NCI-H1092 treated with DMSO at 0.1 percent for 48 hours (cell line): ENCODE results near the gene MYOM1.
"Not testable (repeated sequence)": the region's sequence is repeated elsewhere in the genome, so short reads cannot be mapped to it uniquely, and the experiment has no call there.

Source experiments
- DNase-seq: peaks from one replicate; lab custom pipeline; 2025; lab: John Stamatoyannopoulos, UW

Gene MYOM1

GRCh38 chr18:3057526-3057925 lies 162.2 kb downstream of the MYOM1 start:
- no peak for DNase-seq

DNA sequence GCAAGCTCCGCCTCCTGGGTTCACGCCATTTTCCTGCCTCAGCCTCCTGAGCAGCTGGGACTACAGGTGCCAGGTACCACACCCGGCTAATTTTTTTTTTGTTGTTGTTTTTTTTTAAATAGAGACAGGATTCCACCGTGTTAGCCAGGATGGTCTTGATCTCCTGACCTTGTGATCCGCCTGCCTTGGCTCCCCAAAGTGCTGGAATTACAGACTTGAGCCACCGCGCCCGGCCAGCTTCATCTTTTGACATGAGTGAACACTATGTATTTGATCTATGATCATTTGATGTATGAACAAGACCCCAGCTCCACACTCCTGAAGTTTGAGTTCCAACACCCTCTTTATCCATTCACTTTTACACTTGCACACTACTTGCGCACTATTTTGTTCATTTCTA lies 163.5 kb downstream of the MYOM1 start:
- DNase-seq, result no peak

GRCh38 chr18:3055816-3056215 lies 164.0 kb downstream of the MYOM1 start:
- no peak for DNase-seq

GRCh38 chr18:3055186-3055728 lies 164.5 kb downstream of the MYOM1 start:
- DNase-seq, result no peak

DNA sequence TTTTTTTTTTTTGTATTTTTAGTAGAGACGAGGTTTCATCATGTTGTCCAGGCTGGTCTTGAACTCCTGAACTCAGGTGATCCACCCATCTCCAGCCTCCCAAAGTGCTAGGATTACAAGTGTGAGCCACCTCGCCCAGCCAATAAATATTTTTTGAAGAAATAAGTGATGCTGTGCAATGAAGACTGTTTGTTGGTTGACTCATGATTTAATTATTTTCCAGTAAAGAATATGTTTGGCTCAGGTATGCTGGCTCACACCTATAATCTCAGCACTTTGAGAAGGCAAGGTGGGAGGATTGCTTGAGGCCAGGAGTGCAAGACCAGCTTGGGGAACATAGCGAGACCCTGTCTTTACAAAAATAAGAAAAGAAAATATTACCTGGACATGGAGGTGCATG lies 165.0 kb downstream of the MYOM1 start:
- no peak for DNase-seq

GRCh38 chr18:3054214-3054613 lies 165.6 kb downstream of the MYOM1 start:
- DNase-seq, result no peak

- DNase-seq, result no peak
Measured at GRCh38 chr18:3053081-3053480, 166.7 kb downstream of the MYOM1 start.

GRCh38 chr18:3052411-3052758 lies 167.4 kb downstream of the MYOM1 start:
- DNase-seq, result no peak

DNA sequence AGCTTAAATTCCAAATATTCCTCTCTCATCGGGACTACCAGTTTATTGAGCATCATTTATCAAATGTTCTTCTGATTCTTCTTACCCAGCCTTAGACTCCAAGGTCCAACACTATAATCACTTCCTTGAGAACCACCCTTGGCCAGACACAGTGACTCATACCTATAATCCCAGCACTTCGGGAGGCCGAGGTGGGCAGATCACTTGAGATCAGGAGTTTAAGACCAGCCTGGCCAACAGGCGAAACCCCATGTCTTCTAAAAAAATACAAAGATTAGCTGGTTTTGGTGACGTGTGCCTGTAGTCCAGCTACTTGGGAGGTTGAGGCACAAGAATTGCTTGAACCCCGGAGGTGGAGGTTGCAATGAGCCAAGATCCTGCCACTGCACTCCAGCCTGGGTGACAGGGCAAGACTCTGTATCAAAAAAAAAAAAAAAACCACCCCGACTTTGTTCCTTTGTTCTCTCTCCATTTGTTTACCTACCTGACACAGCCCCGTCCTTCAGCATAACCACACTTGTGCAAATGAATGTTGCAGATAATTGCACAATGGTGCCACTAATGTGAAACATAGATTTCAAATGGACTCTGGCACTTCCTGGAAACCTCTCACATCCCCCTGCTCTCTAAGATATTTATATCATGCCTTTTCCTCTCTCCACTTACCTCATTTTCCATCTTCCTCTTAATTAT lies 167.9 kb downstream of the MYOM1 start:
- no peak for DNase-seq

- DNase-seq, result not testable (repeated sequence)
Measured at GRCh38 chr18:3049897-3050454, 169.8 kb downstream of the MYOM1 start.

- DNase-seq, result no peak
Measured at GRCh38 chr18:3048820-3049349, 170.9 kb downstream of the MYOM1 start.

DNA sequence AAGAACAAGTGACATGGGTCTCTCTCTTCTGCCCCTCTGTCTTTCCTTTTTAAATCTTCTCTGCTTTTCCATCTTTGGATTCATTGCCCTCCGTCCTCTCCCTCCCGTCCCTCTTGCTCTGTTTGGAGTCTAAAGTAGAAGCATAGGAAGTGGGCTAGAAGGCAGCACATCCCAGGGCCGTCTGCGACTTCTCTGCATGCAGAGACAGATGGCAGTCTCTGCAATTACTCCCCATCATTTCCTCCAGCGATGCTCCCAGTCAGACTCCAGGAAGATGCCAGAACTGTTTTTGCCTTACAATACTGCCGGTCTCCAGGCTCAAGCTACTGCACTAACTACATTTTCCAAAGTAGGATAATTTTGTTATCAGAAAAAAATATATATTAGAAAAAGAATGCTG lies 171.6 kb downstream of the MYOM1 start:
- DNase-seq, result no peak

GRCh38 chr18:3046216-3046808 lies 173.5 kb downstream of the MYOM1 start:
- DNase-seq, result no peak

GRCh38 chr18:3044931-3045698 lies 174.7 kb downstream of the MYOM1 start:
- no peak for DNase-seq

GRCh38 chr18:3042379-3042778 lies 177.4 kb downstream of the MYOM1 start:
- DNase-seq, result no peak

DNA sequence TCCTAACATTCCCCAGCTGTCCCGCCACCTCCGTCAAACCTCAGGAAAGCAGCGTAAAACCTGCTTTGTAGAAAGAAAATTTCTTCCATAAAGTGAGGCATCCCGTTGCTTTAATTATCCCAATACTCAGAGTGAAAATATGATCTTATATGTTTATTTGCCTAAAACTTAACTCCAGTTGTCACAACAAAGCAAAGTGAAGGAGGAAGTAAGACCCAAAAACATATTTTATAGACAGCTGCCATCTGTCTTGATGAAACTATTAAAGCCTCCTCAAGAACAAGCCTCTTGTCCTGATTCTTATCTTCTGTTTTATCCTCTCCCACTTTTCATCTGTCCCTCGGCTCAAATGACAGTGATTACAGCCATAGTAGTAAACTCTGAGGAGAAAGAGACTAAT lies 177.9 kb downstream of the MYOM1 start:
- DNase-seq, result no peak

DNA sequence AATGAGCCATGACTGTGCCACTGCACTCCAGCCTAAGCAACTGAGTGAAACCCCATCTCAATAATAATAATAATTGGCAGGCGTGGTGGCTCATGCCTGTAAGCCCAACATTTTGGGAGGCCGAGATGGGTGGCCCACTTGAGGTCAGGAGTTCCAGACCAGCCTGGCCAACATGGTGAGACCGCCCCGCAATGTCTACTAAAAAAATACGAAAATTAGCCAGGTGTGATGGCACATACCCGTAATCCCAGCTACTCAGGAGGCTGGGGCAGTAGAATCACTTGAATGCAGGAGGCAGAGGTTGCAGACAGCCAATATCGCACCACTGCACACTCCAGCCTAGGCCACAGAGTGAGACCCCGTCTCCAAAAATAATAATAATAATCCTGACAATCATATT lies 178.9 kb downstream of the MYOM1 start:
- DNase-seq, result no peak

- DNase-seq, result no peak
Measured at GRCh38 chr18:3040173-3040572, 179.6 kb downstream of the MYOM1 start.

GRCh38 chr18:3037423-3037915 lies 182.3 kb downstream of the MYOM1 start:
- DNase-seq, result no peak

GRCh38 chr18:3036108-3036507 lies 183.7 kb downstream of the MYOM1 start:
- DNase-seq, result no peak

- no peak for DNase-seq
Measured at GRCh38 chr18:3035635-3036034, 184.1 kb downstream of the MYOM1 start.

GRCh38 chr18:3032721-3033120 lies 187.0 kb downstream of the MYOM1 start:
- DNase-seq, result no peak
